GM21619 (cell line): ENCODE results near the gene CPNE7.
A peak's percentile ranks its signal among the peaks of the same experiment; 100 is the strongest.

Experiments used
- ATAC-seq: cut with Tn5 transposase; IDR thresholded peaks from one replicate; pipeline ENCODE4 v1.9.1; 2021; ENCODE audit not compliant: unreplicated experiment

The CPNE7 gene

GRCh38 chr16:89575247-89576152, at the start of gene CPNE7:
CPNE7 (plus strand) TSS chr16:89575758; CDS start chr16:89575898, 140 bp downstream.
- ATAC-seq = peak; percentile 22

- ATAC-seq = no peak
Measured at GRCh38 chr16:89529097-89529496, 46.5 kb upstream of the CPNE7 start.

DNA sequence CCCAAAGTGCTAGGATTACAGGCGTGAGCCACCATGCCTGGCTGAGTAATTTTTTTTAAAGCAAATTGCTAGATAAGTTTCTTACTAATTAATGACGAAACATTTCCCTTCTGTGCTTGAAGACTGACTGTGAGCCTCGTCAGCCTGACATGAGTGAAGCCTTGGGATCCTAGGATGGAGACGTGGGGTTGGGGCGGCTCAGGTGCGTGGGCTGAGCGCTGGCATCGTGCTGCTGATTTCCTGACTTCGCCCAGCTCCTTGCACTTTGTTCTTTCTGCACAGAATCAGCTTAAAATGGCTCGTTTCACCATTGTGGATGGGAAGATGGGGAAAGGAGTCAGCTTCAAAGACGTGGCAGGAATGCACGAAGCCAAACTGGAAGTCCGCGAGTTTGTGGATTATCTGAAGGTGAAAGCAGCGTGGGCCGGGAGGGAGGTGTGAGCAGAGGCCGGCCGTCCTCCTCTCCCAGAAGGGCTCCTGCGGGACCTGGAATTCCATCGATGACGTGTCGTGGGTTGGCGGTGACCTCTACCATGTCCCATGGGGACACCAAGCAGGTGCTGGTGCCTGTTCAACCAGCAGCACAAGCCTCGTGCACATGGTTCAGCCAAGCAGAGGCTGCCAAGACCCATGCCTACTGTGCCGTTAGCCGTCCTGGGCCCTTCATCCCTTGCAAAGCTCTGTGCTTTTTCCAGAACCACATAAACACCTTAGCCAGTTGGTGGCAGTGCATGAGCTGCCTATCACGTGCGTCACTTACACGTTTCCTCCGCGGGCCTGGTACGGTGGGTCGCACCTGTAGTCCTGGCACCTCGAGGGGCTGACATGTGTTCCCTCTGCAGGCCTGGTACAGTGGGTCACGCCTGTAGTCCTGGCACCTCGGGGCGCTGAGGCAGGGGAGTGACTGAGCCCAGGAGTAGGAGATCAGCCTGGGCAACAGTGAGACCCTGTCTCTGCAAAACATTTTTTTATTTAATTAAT, 44.9 kb upstream of the CPNE7 start:
- no peak for ATAC-seq

DNA sequence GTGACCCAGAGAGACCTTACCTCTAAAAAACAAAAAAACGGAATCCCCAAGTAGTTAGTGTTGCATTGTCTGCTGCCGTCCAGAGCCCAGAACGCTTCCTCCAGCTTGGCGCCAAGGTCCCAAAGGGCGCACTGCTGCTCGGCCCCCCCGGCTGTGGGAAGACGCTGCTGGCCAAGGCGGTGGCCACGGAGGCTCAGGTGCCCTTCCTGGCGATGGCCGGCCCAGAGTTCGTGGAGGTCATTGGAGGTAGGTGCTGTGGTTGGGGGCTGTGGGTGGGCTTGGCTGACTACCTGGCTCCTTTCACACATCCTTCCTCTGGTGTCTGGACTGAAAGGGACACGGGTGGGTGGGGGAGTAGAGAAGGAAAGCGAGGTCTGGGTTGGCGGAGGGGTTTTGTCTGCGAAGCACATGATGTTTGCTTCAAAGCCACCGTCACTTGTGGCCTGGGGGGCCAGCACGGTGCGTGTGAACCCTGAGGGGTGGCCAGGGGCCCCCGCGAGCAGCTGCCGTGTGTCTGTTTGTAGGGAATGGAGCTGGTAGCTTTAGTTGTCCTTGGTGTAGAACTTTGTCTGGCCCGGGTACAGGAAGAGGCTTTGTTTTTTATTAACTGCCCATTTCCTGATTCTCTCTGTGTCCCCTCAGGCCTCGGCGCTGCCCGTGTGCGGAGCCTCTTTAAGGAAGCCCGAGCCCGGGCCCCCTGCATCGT, 43.6 kb upstream of the CPNE7 start:
- ATAC-seq = no peak

DNA sequence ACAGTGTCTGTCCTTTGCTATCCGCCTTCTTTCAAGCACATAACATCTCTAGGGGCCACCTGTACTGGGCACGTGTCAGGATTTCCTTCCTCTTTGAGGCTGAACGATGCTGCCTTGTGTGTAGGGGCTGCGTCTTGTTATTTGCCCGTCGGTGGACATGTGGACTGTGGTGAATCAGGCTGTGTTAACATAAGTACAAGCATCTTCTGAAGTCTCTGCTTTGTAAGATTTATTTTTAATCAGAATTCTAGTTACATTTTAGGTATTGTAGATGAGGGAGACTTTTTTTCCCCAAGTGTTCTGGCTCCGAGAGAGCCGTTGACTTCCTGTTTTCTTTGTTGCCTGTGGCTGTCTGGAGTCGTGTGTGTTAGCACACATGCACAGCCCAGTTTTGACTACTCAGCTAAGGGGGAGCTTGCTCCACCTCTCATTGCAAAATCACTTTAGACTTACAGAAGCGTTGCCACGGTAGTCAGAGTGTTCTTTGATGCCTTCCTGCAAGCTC, 41.3 kb upstream of the CPNE7 start:
- no peak for ATAC-seq

DNA sequence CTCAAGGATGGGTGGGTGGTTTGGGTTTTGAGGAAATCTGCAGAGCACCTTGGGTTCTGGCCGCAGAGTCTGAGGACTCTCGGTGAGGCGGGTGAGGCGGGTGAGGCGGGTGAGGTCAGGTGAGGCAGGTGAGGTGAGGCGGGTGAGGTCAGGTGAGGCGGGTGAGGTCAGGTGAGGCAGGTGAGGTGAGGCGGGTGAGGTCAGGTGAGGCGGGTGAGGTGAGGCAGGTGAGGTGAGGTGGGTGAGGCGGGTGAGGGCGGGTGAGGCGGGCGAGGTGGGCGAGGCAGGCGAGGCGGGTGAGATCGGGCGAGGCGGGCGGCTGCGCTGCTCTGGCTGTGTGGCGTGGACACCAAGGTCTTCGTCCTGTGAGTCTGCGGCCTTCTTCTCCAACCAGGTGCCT, 39.2 kb upstream of the CPNE7 start:
- no peak for ATAC-seq

DNA sequence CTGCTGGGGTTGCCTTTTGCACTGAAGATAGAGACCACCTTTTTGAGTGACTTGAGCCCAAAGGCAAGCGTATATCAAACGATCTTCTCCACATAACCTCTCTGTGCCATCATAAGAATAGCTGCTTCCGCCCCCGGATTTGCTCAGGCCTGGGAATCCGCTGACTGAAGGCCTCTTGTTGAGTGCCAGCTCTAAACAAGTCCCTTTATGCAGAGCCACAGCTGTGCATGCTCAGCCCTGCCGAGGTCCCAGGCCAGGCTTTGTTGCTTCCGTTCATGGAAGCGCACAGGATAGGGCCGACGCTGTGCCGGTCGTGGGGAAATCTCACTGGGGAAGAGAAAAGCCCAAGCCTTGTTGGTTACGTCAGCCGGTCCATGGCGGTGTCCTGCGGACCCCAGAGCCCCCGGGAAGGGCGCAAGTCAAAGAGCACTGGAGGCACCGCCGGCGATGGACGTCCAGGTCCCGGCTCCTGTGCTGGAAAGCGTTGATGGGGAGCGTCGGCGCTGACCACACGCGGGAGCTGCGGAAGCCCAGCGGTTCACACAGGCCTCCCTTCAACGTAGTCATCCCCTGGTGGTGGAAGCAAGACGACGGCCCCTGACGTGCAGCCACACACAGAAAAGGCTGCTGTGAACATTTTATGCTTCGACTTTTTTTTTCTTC, 38.5 kb upstream of the CPNE7 start:
- no peak for ATAC-seq

- no peak for ATAC-seq
Measured at GRCh38 chr16:89537549-89537925, 38.0 kb upstream of the CPNE7 start.

DNA sequence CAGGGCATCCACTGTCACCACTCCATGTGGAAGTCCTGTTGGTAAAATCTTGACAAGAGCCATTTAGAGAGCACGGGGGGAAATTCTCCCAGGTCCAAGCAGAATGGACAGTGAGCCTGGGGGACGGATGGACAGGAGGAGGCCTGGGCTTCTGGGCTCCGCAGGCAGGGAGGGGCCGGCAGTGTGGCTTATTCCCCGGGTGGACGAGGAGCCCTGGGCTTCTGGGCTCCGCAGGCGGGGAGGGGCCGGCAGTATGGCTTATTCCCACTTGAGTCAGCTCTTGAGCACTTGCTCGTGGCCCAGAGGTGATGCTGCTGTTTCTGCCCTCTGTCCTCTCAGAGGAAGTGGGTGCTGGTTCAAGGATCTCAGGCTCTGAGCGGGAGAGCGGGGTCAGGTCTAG, 37.3 kb upstream of the CPNE7 start:
- ATAC-seq = no peak

GRCh38 chr16:89540557-89540956, 35.0 kb upstream of the CPNE7 start:
- no peak for ATAC-seq

DNA sequence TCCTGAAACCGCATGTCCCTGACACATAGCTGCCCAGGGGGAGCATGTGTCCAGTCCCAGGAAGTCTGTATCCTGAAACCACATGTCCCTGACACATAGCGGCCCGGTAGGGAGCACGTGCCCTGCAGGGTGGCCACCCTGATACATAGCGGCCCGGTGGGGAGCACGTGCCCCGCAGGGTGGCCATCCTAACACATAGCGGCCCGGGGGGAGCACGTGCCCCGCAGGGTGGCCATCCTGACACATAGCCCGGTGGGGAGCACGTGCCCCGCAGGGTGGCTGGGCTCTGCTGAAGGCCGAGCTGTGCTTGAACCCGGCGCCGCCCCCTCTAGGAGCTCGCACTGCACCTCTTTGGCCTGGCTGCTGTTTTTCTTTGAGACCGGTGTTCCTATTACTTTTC, 33.8 kb upstream of the CPNE7 start:
- ATAC-seq = no peak

GRCh38 chr16:89544113-89544512, 31.4 kb upstream of the CPNE7 start:
- no peak for ATAC-seq

DNA sequence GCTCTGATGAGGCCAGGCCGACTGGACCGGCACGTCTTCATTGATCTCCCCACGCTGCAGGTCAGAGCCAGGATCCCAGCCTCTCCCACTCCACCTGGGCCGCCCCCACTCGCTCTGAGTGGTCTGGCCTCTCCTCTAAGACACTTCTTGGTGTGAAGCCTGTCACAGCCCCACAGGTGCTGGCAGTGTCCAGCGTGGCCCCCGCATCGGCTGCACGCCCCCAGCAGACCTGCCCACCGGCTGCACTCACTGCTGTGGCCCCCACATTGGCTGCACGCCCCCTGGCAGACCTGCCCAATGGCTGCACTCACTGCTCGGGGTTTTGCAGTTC, 30.9 kb upstream of the CPNE7 start:
- no peak for ATAC-seq

DNA sequence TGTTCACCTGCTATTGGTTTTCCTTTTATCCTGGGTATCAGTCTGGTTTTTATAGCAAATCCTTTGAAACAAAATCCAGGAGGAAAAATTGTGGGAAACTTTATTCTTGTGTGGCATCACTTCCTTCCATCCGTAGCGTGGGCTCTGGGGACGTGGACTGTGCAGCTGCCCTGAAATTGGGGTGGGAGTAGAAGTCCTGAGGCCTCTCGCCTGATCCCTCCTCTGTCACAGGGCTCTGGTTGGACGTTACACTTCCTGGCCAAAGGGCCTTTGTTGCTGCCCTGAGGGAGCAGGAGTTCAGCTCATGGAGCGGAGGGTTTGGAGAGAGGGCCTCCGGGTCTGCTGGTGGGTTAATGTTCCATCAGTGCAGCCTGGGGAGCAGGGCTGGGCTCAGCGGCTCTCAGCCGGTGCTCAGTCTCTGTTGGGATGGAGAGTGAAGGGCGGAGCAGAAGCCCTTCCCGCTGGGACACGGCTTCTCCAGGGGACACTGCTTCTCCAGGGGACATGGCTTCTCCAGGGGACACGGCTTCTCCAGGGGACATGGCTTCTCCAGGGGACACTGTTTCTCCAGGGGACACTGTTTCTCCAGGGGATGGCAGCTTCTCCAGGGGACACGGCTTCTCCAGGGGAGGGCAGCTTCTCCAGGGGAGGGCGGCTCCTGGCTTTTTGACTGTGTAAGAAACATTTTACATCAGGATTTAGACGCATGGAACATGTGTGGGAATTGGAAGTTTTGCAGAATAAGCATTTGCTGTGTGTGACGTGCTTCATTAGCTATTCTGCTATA, 30.3 kb upstream of the CPNE7 start:
- no peak for ATAC-seq

GRCh38 chr16:89545831-89546574, 29.6 kb upstream of the CPNE7 start:
- ATAC-seq = no peak

GRCh38 chr16:89546781-89547180, 28.8 kb upstream of the CPNE7 start:
- no peak for ATAC-seq

- no peak for ATAC-seq
Measured at GRCh38 chr16:89547291-89547690, 28.3 kb upstream of the CPNE7 start.

DNA sequence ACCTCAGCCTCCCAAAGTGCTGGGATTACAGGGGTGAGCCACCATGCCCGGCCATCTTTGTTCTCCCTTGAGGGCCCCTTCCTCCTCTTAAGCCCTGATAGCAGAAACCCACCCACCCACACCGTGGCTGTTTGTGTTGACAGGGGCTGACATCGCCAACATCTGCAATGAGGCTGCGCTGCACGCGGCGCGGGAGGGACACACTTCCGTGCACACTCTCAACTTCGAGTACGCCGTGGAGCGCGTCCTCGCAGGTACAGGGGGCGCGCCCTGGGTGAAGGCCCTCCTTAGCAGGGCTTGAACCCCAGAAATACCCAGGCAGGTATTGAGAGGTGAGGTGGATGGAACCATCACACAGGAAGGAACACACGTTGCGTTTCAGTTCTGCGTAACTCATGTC, 27.7 kb upstream of the CPNE7 start:
- no peak for ATAC-seq

GRCh38 chr16:89548344-89549006, 27.1 kb upstream of the CPNE7 start:
- no peak for ATAC-seq
